Pons (tissue), 1 donor: Measurements from ENCODE around the gene MED23.
A peak's percentile ranks its signal among the peaks of the same experiment; 100 is the strongest.

ENCODE experiments used
- DNase-seq: peaks from one replicate; pipeline ENCODE4 v3.0.0-alpha.2; 2016; ENCODE audit warnings: low spot score

Gene MED23

DNA sequence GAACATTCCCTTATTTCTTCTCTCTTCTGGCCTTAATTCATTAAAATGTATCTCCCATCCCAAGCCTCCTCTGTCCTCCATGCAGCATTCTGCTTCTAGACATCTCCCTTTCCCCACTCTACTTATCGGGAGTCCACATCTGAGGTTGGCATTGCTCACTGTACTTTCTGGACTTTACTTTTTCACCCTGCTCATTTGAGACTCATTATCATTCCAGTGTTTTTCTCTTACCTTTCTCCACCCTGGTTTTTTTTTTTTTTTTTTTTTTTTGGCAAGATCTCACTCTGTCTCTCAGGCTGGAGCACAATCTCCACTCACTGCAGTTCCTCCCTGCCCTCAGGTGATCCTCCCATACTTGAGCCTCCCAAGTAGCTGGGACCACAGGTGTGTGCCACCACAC is 13.5 kb upstream of the MED23 start:
- no peak for DNase-seq

GRCh38 chr6:131640576-131640975 is 12.5 kb upstream of the MED23 start:
- DNase-seq = no peak

DNA sequence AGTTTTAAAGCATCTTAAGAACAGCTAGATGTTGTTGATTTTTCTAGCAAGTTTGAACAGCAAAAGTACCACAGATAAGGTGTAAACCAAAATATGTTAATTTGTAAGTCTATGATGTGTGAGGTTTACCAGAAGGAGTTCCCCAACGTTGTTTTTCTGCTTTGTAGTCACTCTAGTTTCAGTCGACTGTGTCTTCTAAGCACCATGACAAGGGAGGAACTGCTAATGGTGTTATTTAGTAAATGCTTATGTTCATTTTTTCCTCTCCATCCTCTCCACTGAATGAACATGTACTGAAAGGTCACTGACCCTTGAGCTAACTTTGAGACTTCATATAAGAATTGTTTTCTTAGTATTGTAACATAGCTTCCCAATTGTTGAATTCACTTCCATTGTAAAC is 12.1 kb upstream of the MED23 start:
- no peak for DNase-seq

DNA sequence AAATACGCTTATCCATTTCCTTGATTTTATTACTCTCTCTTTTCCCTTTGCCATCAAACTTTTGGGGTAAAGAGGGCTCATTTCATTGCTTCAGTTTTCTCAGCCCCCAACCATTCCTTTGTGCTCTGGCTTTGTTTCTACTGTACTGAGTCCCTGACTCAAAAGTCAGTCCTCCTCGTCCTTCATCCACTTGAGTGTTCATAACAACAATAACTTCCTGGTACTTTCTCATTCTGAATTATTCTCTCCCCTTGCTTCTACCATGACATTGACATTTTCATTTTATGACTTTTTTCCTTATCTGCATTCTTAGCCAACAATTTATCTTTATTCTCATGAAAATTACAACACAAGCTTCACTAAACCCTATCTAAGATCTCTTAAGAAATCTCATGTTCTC is 10.0 kb upstream of the MED23 start:
- no peak for DNase-seq

DNA sequence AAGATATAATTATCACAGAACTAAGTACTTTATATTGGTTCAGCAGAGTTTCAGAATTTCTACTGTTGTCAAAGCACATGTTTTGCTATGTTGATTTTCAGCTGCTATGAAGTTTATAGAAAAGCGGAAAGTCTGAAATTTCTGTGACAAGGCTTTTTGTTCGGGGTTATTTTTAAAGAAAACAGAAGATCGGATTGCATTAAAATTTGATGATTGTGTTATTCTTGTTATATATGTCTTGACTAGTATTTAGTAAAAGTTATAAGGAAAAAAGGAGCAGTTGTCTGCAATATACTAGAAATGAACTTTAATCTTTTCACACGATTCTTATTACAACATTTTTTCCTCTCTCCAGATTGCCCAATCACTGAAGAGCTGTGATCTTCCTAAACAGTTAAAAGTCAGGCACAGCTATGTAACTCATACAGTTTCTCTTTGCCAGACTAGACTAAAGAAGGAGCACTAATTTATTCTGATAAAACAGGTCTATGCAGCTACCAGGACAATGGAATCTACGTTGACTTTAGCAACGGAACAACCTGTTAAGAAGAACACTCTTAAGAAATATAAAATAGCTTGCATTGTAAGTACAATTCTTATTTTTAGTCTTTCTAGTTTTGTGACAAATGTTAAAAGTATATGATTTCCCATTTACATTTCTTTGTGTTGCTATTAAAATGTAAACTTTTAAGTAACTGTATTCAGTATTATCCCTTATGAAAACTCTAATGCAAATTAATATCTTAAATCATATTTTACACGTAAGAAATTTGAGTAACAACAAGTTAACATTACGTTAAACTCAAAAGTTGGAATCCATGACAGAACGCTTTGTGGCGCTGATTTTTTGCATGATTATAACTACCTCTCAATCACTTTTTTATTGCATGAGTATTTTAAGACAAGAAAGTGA is 9.1 kb upstream of the MED23 start, which contains the start of gene ENPP3:
TSS of gene ENPP3 (plus strand) at position 423 of the 913 bp plus-strand sequence. CDS start at position 506, 83 bp downstream.
- no peak for DNase-seq

GRCh38 chr6:131635384-131636340 is 7.6 kb upstream of the MED23 start:
- DNase-seq = no peak

DNA sequence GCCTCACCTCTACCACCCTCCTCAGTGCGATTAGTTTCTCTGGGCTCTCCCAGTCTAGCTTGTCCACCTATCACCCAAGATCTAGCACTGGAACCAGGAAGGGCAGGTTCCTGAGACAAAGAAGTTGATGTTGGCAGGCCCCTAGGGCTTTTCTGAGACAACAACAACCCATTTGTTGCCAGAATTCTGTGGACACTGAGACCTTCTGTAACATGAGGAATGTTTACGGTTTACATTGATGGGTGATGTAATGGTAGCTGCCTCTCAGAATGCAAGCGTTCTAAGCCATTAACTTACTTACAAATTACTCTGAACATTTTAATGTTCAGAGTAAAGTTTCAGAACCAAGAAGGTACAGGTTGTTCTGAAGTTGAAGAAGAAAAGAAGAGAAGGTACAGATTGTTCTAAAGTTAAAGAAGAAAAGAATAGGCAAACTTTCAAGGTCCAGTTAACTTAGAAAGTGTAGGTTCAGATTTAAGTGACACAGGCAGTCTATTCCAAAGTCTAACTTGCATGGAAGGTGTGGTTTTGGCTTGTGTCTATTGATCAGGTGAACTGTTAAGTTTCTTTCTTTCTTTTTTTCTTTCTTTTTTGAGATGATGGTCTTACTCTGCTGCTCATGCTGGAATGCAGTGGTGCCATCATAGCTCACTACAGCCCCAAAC is 3.7 kb upstream of the MED23 start:
- no peak for DNase-seq

DNA sequence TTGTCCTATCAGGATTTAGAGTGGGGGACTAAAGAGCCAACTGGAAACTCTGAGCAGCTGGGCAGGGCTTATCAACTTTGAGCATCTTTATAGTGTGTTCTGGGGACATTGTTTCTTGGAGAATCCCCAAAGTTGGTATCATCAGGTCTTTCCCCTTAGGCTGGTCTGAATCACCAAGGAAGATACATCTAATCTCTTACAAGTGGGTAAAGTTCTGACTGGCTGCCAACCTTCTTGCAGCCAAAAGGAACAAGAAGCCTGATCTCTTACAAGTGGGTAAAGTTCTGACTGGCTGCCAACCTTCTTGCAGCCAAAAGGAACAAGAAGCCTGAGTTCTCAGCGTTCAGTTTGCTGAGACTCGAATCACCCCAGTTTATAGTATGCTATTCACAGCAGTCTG is 1.6 kb upstream of the MED23 start:
- peak; percentile 19 for DNase-seq

DNA sequence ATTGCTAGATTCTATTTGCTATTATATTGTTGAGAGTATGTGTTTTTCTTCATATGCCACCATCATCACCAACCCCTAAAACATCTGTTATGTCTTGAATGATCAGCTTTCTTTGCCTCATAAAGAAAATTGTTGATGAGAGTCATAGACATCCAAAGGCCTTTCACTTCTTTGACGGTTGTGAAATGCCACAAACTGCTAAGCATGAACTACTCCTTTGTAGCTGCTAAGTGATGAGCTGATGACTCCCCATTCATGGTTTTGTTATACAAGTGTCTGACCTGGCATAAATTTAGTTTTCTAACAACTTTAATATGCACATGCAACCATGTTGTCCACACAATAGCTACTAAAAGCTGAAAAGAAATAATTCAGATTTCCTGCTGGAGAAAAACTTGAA is 684 bp upstream of the MED23 start:
- peak; percentile 30 for DNase-seq

DNA sequence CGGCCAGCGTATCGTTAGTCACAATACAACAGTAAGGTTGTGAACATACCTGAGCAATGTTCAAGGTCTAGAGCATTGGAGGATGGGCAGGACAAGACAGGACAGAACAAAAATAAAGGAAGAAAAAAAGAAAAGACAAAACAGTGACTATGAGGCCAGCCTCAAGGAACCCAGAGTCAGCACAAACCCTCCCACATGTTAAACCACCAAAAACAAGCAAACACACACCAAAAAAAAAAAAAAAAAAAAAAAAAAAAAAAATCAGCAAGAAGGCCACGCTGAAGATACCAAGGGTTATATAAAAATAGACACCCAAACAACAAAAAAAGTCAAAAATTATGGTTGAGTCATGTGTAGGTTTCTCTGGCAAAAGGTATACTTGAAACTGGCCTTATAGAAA is 12.8 kb downstream of the MED23 start:
- no peak for DNase-seq

- DNase-seq = no peak
Observed at GRCh38 chr6:131613296-131613925, 14.6 kb downstream of the MED23 start.

DNA sequence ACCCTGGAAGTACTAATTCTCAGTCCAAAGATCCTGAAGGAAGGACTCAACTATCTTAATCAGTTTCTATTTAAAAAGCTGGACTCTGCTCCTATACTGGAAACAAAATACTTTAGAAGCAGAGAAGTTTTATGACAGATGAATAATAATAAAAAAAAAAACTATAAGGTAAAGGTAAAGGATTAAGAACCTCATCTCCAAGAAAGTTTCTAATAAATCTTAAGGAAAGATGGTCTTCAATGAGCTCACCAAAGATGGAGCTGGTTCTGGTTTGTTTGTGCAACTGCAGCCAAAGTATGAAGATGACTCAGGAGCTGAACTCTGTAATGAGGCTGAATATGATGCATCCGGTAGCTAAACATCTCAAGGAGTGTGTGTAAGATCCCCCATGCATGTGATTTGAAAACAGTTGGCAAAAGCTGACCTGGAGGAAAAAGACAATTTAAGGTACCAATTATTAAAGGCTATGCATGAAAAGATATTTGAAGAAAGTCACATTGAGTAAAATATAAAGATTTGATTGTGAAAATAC is 25.2 kb downstream of the MED23 start:
- DNase-seq = no peak

- peak; percentile 73 for DNase-seq
Observed at GRCh38 chr6:131600716-131601115, 27.3 kb downstream of the MED23 start.

DNA sequence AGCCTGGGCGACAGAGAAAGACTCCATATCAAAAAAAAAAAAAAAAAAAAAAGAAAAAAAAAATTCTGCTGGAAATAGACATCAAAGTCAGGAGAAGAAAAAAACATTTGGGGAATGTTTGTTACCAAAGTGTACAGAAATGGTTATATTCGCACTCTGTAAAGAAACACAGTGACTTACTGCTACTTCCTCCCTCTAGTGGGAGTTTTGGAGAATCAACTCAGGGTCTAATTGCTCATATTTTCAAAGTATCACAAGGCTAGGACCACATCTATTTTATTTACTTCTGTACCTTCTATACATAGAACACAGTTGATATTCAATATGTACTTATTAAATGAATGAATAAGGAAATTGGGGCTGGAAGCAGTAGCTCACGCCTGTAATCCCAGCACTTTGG is 30.6 kb downstream of the MED23 start:
- peak; percentile 9 for DNase-seq

DNA sequence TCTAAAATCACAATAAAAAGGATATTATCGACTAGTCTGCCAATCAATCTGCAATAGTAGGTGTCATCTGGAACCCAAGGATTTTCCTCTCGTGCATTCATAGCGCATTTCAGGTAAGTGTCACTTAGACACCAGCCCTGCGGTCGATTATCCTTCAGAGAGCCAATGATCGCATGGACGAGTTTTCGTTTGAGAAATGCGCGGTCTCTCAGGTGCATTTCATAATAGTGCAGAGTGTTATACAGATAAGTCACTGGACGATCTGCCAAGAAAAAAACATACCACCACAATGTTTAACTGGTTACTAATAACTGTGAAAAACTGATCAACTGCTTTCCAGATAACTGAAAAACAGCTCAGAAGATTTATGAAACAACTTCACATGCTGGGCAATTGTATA is 34.0 kb downstream of the MED23 start:
- DNase-seq = no peak

- DNase-seq = no peak
Observed at GRCh38 chr6:131592935-131593334, 35.1 kb downstream of the MED23 start.

GRCh38 chr6:131588643-131589042 is 39.4 kb downstream of the MED23 start:
- no peak for DNase-seq

GRCh38 chr6:131587909-131588308 is 40.1 kb downstream of the MED23 start:
- DNase-seq = no peak

DNA sequence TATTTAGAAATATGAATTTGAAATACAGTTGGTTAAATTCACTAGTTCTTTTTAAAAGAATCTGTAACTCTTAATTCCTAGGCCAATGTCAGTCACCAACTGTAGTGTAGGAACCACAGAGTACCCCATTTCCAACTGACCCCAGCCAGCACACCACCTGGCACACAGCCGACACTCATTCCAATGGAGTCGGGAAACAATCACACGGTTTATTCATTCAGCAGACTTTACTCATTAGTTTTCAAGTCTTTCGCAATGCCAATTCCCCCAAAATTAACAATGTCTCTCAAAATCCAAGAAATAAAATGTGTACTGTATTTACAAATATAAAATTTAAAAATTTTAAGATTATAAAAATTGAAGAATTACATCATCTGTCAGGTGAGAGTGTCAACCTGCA is 41.5 kb downstream of the MED23 start:
- DNase-seq = no peak

DNA sequence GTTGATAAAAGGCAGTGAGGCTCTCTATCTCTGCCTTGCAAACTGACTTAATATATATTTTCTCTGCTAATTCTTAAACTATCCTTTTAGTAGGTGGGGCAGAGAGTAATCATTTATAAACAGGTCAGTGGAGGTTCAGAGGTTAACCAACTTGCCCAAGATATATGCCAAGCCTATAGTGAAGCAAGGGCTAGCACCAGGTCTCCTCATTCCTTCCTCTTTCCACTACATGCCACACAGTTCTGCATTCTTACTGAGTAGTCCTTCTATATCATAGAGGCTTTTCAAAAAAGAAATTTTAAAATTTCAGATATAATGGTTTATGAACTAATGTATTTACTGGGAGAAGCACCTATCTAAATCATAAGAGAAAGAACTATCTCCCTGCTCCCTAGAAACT is 46.5 kb downstream of the MED23 start:
- no peak for DNase-seq

DNA sequence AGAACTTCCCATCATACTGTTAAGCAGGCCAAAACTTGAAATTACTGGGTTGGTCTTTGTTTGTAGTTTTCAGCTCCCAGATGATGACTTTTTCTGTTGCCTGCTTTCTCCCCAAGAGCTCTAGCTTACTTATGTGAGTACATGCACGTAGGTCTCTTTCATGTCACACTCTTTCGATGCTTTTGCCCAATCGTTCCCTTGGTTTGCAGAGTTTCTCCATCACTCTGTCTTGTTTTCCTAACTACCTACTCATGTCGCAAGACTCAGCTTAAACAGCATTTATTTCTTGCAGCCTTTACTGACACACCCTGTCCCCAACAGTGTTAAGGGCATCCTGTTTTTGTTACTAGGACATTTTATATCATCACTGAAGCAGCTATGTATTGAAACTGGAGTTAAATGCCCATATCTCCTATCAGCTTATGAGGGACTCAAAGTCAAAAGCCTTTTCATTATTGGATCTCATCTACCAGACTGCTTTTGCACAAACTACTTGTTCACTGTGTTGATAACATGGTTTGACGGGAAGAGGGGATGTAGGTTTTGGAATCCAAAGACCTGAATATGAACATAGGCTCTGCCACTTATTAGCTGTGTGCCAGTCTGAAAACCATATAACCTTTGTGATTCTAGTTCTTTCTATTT is 52.1 kb downstream of the MED23 start:
- DNase-seq = no peak
